PC-3 (cell line): ENCODE results near the gene SDS. TPM values are rescaled to one million over a fixed set of nuclear protein-coding genes. Genes with fewer than 3 reads are reported as not detected.

Experiments
- ATAC-seq: fragments of 200-7000 bp; cut with Tn5 transposase; 2 replicates; pipeline ENCODE4 v1.9.1; 2020; ENCODE audit warnings: mild to moderate bottlenecking, moderate library complexity
- BruUV-seq: library from RNA; stranded (reverse); fragments of 400-500 nt; replicated peaks from 2 replicates; lab custom pipeline; 2021; lab: Mats Ljungman, UMichigan
- CTCF ChIA-PET: fragments of 300-600 bp; sonication (Branson Sonifier 250); formaldehyde crosslinking; loops from one replicate; lab custom pipeline; 2022; ENCODE audit warnings: antibody characterized with exemption; lab: Charles Lee
- POLR2A ChIA-PET: fragments of 300-600 bp; sonication (Branson Sonifier 250); formaldehyde crosslinking; loops from one replicate; lab custom pipeline; 2022; ENCODE audit warnings: antibody characterized with exemption; ENCODE audit not compliant: unreplicated experiment; lab: Charles Lee
- DNase-seq: peaks from one replicate; pipeline ENCODE4 v3.0.0-alpha.2; 2015
- H2AFZ ChIP-seq: fragments of 300-600 bp; sonication (generic); 2 replicates; pipeline ENCODE4 v1.6.0; 2016; ENCODE audit warnings: antibody characterized with exemption, low read length
- H3F3A ChIP-seq: fragments of 300-600 bp; sonication (generic); one replicate; pipeline ENCODE4 v1.6.0; 2017; ENCODE audit warnings: antibody characterized with exemption, low read length, control low read depth, mild to moderate bottlenecking; ENCODE audit not compliant: unreplicated experiment
- H3K27ac ChIP-seq: fragments of 300-600 bp; sonication (generic); 2 replicates; pipeline ENCODE4 v1.5.1; 2016; ENCODE audit warnings: mild to moderate bottlenecking, low read length
- H3K27me3 ChIP-seq: fragments of 300-600 bp; sonication (generic); 2 replicates; pipeline ENCODE4 v1.6.1; 2016; ENCODE audit warnings: low read length, mixed read lengths
- H3K36me3 ChIP-seq: fragments of 300-600 bp; sonication (generic); 2 replicates; pipeline ENCODE4 v1.6.1; 2016; ENCODE audit warnings: low read depth, mixed run types, low read length, mixed read lengths
- H3K4me1 ChIP-seq: fragments of 300-600 bp; sonication (generic); 2 replicates; pipeline ENCODE4 v1.5.1; 2016; ENCODE audit warnings: low read length; ENCODE audit not compliant: insufficient read depth
- H3K4me2 ChIP-seq: fragments of 300-600 bp; sonication (generic); 2 replicates; pipeline ENCODE4 v1.6.0; 2016; ENCODE audit warnings: low read length
- H3K4me3 ChIP-seq: fragments of 300-600 bp; sonication (generic); 2 replicates; pipeline ENCODE4 v1.5.1; 2016; ENCODE audit warnings: mild to moderate bottlenecking, low read length, mixed read lengths
- H3K79me2 ChIP-seq: fragments of 300-600 bp; sonication (generic); 2 replicates; pipeline ENCODE4 v1.6.1; 2017; ENCODE audit warnings: low read length, mixed read lengths
- H3K9ac ChIP-seq: fragments of 300-600 bp; sonication (generic); 2 replicates; pipeline ENCODE4 v1.6.0; 2016; ENCODE audit warnings: mild to moderate bottlenecking, low read length
- H3K9me2 ChIP-seq: fragments of 300-600 bp; sonication (generic); replicated peaks from 2 replicates; pipeline ENCODE4 v1.6.1; 2016; ENCODE audit warnings: mixed run types, low read length, mixed read lengths
- H3K9me3 ChIP-seq: fragments of 300-600 bp; sonication (generic); 2 replicates; pipeline ENCODE4 v1.6.1; 2016; ENCODE audit warnings: low read length, mixed read lengths
- H4K20me1 ChIP-seq: fragments of 300-600 bp; sonication (generic); 2 replicates; pipeline ENCODE4 v1.6.1; 2016; ENCODE audit warnings: low read length, mixed read lengths
- EZH2 ChIP-seq: fragments of 300-600 bp; sonication (generic); IDR thresholded peaks from one replicate; pipeline ENCODE4 v1.6.1; 2017; ENCODE audit warnings: antibody characterized with exemption, mild to moderate bottlenecking, low read length; ENCODE audit not compliant: unreplicated experiment
- EZH2phosphoT487 ChIP-seq: fragments of 300-600 bp; sonication (generic); IDR thresholded peaks from 2 replicates; pipeline ENCODE4 v1.6.1; 2018; ENCODE audit warnings: mild to moderate bottlenecking, antibody characterized with exemption, low read length, borderline replicate concordance
- intact Hi-C: fragments of 100-400 bp; cut with micrococcal nuclease; formaldehyde crosslinking; loops from 2 replicates; pipeline ENCODE4 v1.9.0; 2023
- total RNA-seq: library from RNA; depleted of rRNA; stranded (reverse); fragments of >200 nt; gene quantifications from 2 replicates; pipeline ENCODE4 v1.2.3, GENCODE V29; 2014
- TF ChIP-seq, protein P1 (sequence below): fragments of 300-600 bp; sonication (generic); conservative IDR thresholded peaks from 2 replicates; pipeline ENCODE4 v1.5.1; 2017; ENCODE audit warnings: antibody characterized with exemption, low read depth, mild to moderate bottlenecking, low read length

The SDS gene
- total RNA-seq, 1 experiment from 2014 or later = not detected

DNA sequence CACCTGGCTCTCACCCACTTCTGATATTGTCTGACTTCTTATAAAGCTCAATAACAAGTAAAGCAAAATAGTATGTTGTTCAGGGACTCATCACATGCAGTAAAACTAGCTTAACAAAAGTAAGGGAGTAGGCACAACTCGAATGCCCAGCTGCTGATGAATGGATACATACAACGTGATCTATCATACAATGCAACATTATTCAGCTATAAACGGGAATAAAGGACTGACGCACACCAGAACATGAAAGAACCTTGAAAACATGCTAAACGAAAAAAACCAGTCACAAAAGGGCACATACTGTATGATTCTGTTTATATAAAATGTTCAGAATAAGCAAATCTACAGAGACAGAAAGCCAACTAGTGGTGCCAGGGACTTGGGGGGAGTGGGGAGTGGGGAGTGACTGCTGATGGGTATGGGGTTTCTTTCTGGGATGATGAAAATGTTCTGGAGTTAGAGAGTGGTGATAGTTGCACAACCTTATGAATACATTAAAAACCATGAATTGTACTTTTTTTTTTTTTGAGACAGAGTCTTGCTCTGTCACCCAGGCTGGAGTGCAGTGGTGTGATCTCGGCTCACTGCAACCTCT lies 34.2 kb downstream of the SDS start:
- BruUV-seq = no TSS peak
- Histone ChIP-seq H3K27ac (no peak overlapping the region), H3F3A (no peaks in the 10 kb centered on the region), H3K4me2 (no peak overlapping the region), H3K4me1 (no peaks in the 10 kb centered on the region), H3K27me3 (no peaks in the 10 kb centered on the region), H3K9me3 (no peaks in the 10 kb centered on the region), H4K20me1 (no peaks in the 10 kb centered on the region), H3K9me2 (no peaks in the 10 kb centered on the region), H3K36me3 (peaks cover 7% of the 10 kb centered on the region; the same call in 1 of the 2 replicates), H3K4me3 (no peak overlapping the region), H3K9ac (no peak overlapping the region), H2AFZ (no peak overlapping the region), H3K79me2 (no peaks in the 10 kb centered on the region)
- ChIA-PET CTCF (interaction anchor here (0.5 kb wide), 1 partner anchor 34 kb away, joined by 3 read pairs; no protein-coding TSS in a partner anchor), POLR2A (no interaction called here)
- no peak for TF ChIP-seq EZH2phosphoT487
- no peak for TF ChIP-seq EZH2
- TF ChIP-seq, protein P1, sequence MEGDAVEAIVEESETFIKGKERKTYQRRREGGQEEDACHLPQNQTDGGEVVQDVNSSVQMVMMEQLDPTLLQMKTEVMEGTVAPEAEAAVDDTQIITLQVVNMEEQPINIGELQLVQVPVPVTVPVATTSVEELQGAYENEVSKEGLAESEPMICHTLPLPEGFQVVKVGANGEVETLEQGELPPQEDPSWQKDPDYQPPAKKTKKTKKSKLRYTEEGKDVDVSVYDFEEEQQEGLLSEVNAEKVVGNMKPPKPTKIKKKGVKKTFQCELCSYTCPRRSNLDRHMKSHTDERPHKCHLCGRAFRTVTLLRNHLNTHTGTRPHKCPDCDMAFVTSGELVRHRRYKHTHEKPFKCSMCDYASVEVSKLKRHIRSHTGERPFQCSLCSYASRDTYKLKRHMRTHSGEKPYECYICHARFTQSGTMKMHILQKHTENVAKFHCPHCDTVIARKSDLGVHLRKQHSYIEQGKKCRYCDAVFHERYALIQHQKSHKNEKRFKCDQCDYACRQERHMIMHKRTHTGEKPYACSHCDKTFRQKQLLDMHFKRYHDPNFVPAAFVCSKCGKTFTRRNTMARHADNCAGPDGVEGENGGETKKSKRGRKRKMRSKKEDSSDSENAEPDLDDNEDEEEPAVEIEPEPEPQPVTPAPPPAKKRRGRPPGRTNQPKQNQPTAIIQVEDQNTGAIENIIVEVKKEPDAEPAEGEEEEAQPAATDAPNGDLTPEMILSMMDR = no peak
- ATAC-seq (no peak), DNase-seq (no peak)
- intact Hi-C loops = no loop called here

DNA sequence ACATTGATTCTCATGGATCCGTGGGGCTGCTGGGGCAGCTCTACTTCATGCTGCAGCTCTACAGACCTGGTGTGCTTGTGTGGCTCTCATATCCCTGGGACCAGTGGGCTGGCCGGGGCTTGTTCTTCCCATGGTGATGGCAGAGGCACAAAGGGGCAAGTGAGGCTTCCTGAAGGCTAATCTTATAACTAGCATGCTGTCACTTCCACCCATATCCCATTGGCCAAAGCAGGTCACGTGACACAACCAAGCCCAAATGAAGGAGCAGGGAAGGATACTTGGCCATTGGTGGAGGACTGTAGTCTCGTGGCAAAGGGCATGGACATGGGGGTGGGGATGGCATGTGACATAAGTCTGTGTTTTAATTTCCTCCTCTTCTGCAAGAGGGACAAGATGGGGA lies 35.4 kb downstream of the SDS start:
- POLR2A ChIA-PET = no interaction called here
- H2AFZ ChIP-seq = no peak overlapping the region
- no peaks in the 10 kb centered on the region for H3K27me3 ChIP-seq
- no peak overlapping the region for H3K9ac ChIP-seq
- intact Hi-C loops = no loop called here
- no peaks in the 10 kb centered on the region for H3K9me3 ChIP-seq
- H3K79me2 ChIP-seq = no peaks in the 10 kb centered on the region
- H3K4me3 ChIP-seq = no peak overlapping the region
- peaks cover 7% of the 10 kb centered on the region; the same call in 1 of the 2 replicates for H3K36me3 ChIP-seq
- no peak for DNase-seq
- no peaks in the 10 kb centered on the region for H4K20me1 ChIP-seq
- BruUV-seq = no TSS peak
- no peaks in the 10 kb centered on the region for H3K9me2 ChIP-seq
- H3F3A ChIP-seq = no peaks in the 10 kb centered on the region
- H3K4me1 ChIP-seq = no peaks in the 10 kb centered on the region
- H3K27ac ChIP-seq = no peak overlapping the region
- CTCF ChIA-PET = no interaction called here
- TF ChIP-seq, protein P1 = no peak
- ATAC-seq = no peak
- no peak overlapping the region for H3K4me2 ChIP-seq

DNA sequence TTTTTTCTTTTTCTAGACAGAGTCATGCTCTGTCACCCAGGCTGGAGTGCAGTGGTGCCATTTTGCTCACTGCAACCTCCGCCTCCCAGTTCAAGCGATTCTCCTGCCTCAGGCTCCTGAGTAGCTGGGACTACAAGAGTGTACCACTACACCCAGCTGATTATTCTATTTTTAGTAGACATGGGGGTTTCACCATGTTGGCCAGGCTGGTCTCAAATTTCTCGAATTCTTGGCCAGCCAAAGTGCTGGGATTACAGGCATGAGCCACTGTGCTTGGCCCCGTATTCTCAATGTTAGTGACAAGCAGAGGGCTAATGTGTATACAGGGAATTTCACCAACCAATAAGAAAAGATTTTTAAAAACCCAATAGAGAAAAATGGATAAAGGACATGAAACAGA lies 36.9 kb downstream of the SDS start:
- DNase-seq = no peak
- no peaks in the 10 kb centered on the region for H3K79me2 ChIP-seq
- no peaks in the 10 kb centered on the region for H3K9me2 ChIP-seq
- no peak overlapping the region for H3K4me3 ChIP-seq
- no peak overlapping the region for H2AFZ ChIP-seq
- ChIA-PET POLR2A (no interaction called here), CTCF (no interaction called here)
- BruUV-seq = no TSS peak
- H3K4me1 ChIP-seq = no peaks in the 10 kb centered on the region
- no peaks in the 10 kb centered on the region for H3F3A ChIP-seq
- intact Hi-C loops = no loop called here
- no peak overlapping the region for H3K27ac ChIP-seq
- no peaks in the 10 kb centered on the region for H3K27me3 ChIP-seq
- no peak overlapping the region for H3K9ac ChIP-seq
- H3K4me2 ChIP-seq = no peak overlapping the region
- ATAC-seq = no peak
- TF ChIP-seq, protein P1 = no peak
- TF ChIP-seq EZH2 (no peak), EZH2phosphoT487 (no peak)
- no peaks in the 10 kb centered on the region for H3K9me3 ChIP-seq
- no peaks in the 10 kb centered on the region for H3K36me3 ChIP-seq
- no peaks in the 10 kb centered on the region for H4K20me1 ChIP-seq
